Esophagus squamous epithelium (tissue), 5 donors: ENCODE data around the gene HSPA1L. TPM values are rescaled to one million over a fixed set of nuclear protein-coding genes. Genes with fewer than 3 reads are reported as not detected.
"Not testable (repeated sequence)": the region's sequence is repeated elsewhere in the genome, so short reads cannot be mapped to it uniquely, and the experiment has no call there.

Experiments used
- DNase-seq: peaks from one replicate; lab custom pipeline; 2025; lab: John Stamatoyannopoulos, UW
- H3K27ac ChIP-seq, 4 donors: fragments of 200-600 bp; sonication (generic); one replicate each; pipeline ENCODE4 v1.5.1; 2016 to 2019; ENCODE audit warnings: mild to moderate bottlenecking in 1 of 4
- H3K27me3 ChIP-seq, 4 donors: fragments of 200-600 bp; sonication (generic); 1 replicate in 3 of 4; 2 replicates in 1 of 4; pipeline versions ENCODE4 v1.5.1 to v1.6.0; 2017 to 2021; ENCODE audit warnings: antibody characterized with exemption in 1 of 4
- H3K36me3 ChIP-seq, 3 donors: fragments of 200-600 bp; sonication (generic); one replicate each; pipeline ENCODE4 v1.5.1; 2016 to 2019
- H3K4me1 ChIP-seq, 3 donors: fragments of 200-600 bp; sonication (generic); one replicate each; pipeline ENCODE4 v1.5.1; 2017 to 2019
- H3K4me3 ChIP-seq, 4 donors: fragments of 200-600 bp; sonication (generic); 1 replicate in 3 of 4; 2 replicates in 1 of 4; pipeline ENCODE4 v1.5.1; 2016 to 2019; ENCODE audit warnings: mild to moderate bottlenecking in 2 of 4, moderate library complexity in 1 of 4
- H3K9me3 ChIP-seq, 3 donors: fragments of 200-600 bp; sonication (generic); one replicate each; pipeline ENCODE4 v1.5.1; 2016 to 2019
- CTCF ChIP-seq, 6 experiments: fragments of 450-650 bp in 4 of 6; fragments of 200-600 bp in 2 of 6; sonication (generic) in 2 of 6; IDR thresholded peaks; one replicate each; pipeline ENCODE4 v1.5.1; 2016 to 2019; ENCODE audit warnings: antibody characterized with exemption in 6 of 6, mild to moderate bottlenecking in 4 of 6, moderate library complexity in 4 of 6
- POLR2A ChIP-seq, 4 donors: fragments of 450-650 bp; IDR thresholded peaks; one replicate each; pipeline ENCODE4 v1.6.1; 2017; ENCODE audit warnings: antibody characterized with exemption in 4 of 4, mild to moderate bottlenecking in 4 of 4, moderate library complexity in 3 of 4
- WGBS, 2 donors: methylation state at CpG; one replicate each; pipeline ENCODE4 v1.1.5; 2018; 5-methylcytosine and 5-hydroxymethylcytosine counted together
- intact Hi-C: fragments of 100-400 bp; cut with DNase I; formaldehyde crosslinking; loops from one replicate; pipeline ENCODE4 v1.15.0; 2022
- total RNA-seq, 4 donors: library from RNA; depleted of rRNA; stranded (reverse); fragments of >200 nt; gene quantifications; one replicate each; pipeline ENCODE4 v1.1.0, GENCODE V29; 2016
- donor health status: DM: yes; HTN: yes; CAD: no.

HSPA1L gene
- under 1 TPM; 0.35 to 0.97 (median 0.57) TPM for total RNA-seq

GRCh38 chr6:31815025-31815838, at the start of gene HSPA1L, which contains the start of gene HSPA1A:
HSPA1L (minus strand) TSS chr6:31815283; CDS start chr6:31811972, 3,311 bp downstream.
HSPA1A (plus strand) TSS chr6:31815543; CDS start chr6:31815757, 214 bp downstream.
- H3K4me3 ChIP-seq: peak within 1 kb of the TSS; percentile 50 to 84 (median 64)
- H3K36me3 ChIP-seq: no peaks in the 10 kb centered on the region
- H3K4me1 ChIP-seq: peaks cover 27 to 54% (median 32%) of the 10 kb centered on the region in 3 donors
- 0% methylated on average over 6 to 8 of the region's 56 CpGs for WGBS, 2 donors
- no peaks in the 10 kb centered on the region for H3K27me3 ChIP-seq
- intact Hi-C loops: no loop called here
- H3K9me3 ChIP-seq: no peaks in the 10 kb centered on the region
- H3K27ac ChIP-seq: peak within 1 kb of the TSS; percentile 91 to 99 (median 97)
- TF ChIP-seq CTCF (IDR thresholded peaks at IDR 0.05) (peak in 1 of 6 experiments; percentile 22), POLR2A (IDR thresholded peaks at IDR 0.05) (peak; percentile 67 to 100 (median 100))
- peak; percentile 61 for DNase-seq

GRCh38 chr6:31864818-31865204, 49.7 kb upstream of the HSPA1L start:
- peaks cover 1 to 16% (median 5%) of the 10 kb centered on the region in 3 donors for H3K36me3 ChIP-seq
- H3K27me3 ChIP-seq: no peaks in the 10 kb centered on the region
- 80 to 86% methylated on average over 6 to 8 of the region's 8 CpGs for WGBS, 2 donors
- DNase-seq: no peak
- peaks cover 7 to 43% (median 19%) of the 10 kb centered on the region in 3 donors for H3K4me1 ChIP-seq
- no peaks in the 10 kb centered on the region for H3K9me3 ChIP-seq
- no peak overlapping the region for H3K27ac ChIP-seq
- no peak overlapping the region for H3K4me3 ChIP-seq
- intact Hi-C loops: no loop called here
- TF ChIP-seq POLR2A (IDR thresholded peaks at IDR 0.05) (no peak), CTCF (IDR thresholded peaks at IDR 0.05) (no peak)

GRCh38 chr6:31864123-31864562, 49.1 kb upstream of the HSPA1L start:
- peaks cover 8 to 23% (median 11%) of the 10 kb centered on the region in 3 donors for H3K36me3 ChIP-seq

GRCh38 chr6:31862344-31863235, 47.5 kb upstream of the HSPA1L start, which contains the start of gene NEU1:
NEU1 (minus strand) TSS chr6:31862821; CDS start chr6:31862776, 45 bp downstream.
- intact Hi-C loops: no loop called here
- H3K27ac ChIP-seq: peak within 1 kb of the TSS; percentile 77 to 94 (median 92)
- peaks cover 7 to 34% (median 19%) of the 10 kb centered on the region in 3 donors for H3K4me1 ChIP-seq
- no peaks in the 10 kb centered on the region for H3K27me3 ChIP-seq
- H3K36me3 ChIP-seq: peaks cover 11 to 38% (median 15%) of the 10 kb centered on the region in 3 donors
- H3K4me3 ChIP-seq: peak within 1 kb of the TSS; percentile 54 to 95 (median 77)
- no peaks in the 10 kb centered on the region for H3K9me3 ChIP-seq
- WGBS, 2 donors: 1% methylated on average over 35 of the region's 64 CpGs
- DNase-seq: peak; percentile 99
- TF ChIP-seq CTCF (IDR thresholded peaks at IDR 0.05) (no peak), POLR2A (IDR thresholded peaks at IDR 0.05) (peak in 3 of 4 donors; percentile 86 to 97 (median 94))

More at GRCh38 chr6:31864123-31864562, 49.1 kb upstream of the HSPA1L start:
- H3K4me1 ChIP-seq: peaks cover 7 to 43% (median 19%) of the 10 kb centered on the region in 3 donors
- intact Hi-C loops, H3K27me3 ChIP-seq, H3K9me3 ChIP-seq, DNase-seq: not testable (repeated sequence)
- 9 to 11% methylated on average over 12 to 16 of the region's 16 CpGs for WGBS, 2 donors
- TF ChIP-seq CTCF (IDR thresholded peaks at IDR 0.05): peak in 1 of 6 experiments; percentile 2
- H3K27ac ChIP-seq: peak overlapping the region; percentile 65 to 92 (median 88)
- H3K4me3 ChIP-seq: peak overlapping the region; percentile 22 to 95 (median 77)
